GM19238 (cell line): Measurements from ENCODE around the gene LTC4S.
"Not testable (repeated sequence)": the region's sequence is repeated elsewhere in the genome, so short reads cannot be mapped to it uniquely, and the experiment has no call there.

Experiments used
- DNase-seq: peaks from one replicate; pipeline ENCODE4 v3.0.0; 2011; ENCODE audit warnings: low spot score; ENCODE audit not compliant: insufficient read length

LTC4S gene

GRCh38 chr5:179769271-179769670 lies 24.5 kb upstream of the LTC4S start:
- DNase-seq, result no peak

GRCh38 chr5:179769796-179770195 lies 24.0 kb upstream of the LTC4S start:
- DNase-seq, result no peak

- DNase-seq, result no peak
Observed at GRCh38 chr5:179771311-179771895, 22.4 kb upstream of the LTC4S start.

- DNase-seq, result no peak
Observed at GRCh38 chr5:179772351-179772750, 21.4 kb upstream of the LTC4S start.

GRCh38 chr5:179773686-179774040 lies 20.1 kb upstream of the LTC4S start:
- DNase-seq, result no peak

- DNase-seq, result no peak
Observed at GRCh38 chr5:179774442-179774841, 19.3 kb upstream of the LTC4S start.

GRCh38 chr5:179776411-179776938 lies 17.3 kb upstream of the LTC4S start:
- no peak for DNase-seq

- no peak for DNase-seq
Observed at GRCh38 chr5:179777456-179777855, 16.3 kb upstream of the LTC4S start.

- no peak for DNase-seq
Observed at GRCh38 chr5:179777909-179778308, 15.9 kb upstream of the LTC4S start.

- no peak for DNase-seq
Observed at GRCh38 chr5:179778591-179778990, 15.2 kb upstream of the LTC4S start.

GRCh38 chr5:179779826-179780225 lies 14.0 kb upstream of the LTC4S start:
- no peak for DNase-seq

GRCh38 chr5:179780362-179780761 lies 13.4 kb upstream of the LTC4S start:
- DNase-seq, result no peak

- DNase-seq, result no peak
Observed at GRCh38 chr5:179781846-179782245, 11.9 kb upstream of the LTC4S start.

GRCh38 chr5:179783128-179783527 lies 10.7 kb upstream of the LTC4S start:
- DNase-seq, result no peak

GRCh38 chr5:179786861-179787260 lies 6.9 kb upstream of the LTC4S start:
- no peak for DNase-seq

GRCh38 chr5:179788193-179788854 lies 5.5 kb upstream of the LTC4S start:
- DNase-seq, result no peak

- not testable (repeated sequence) for DNase-seq
Observed at GRCh38 chr5:179789278-179789677, 4.5 kb upstream of the LTC4S start.

GRCh38 chr5:179791881-179792611 lies 1.7 kb upstream of the LTC4S start:
- DNase-seq, result no peak

GRCh38 chr5:179792612-179793467 lies 946 bp upstream of the LTC4S start:
- no peak for DNase-seq

GRCh38 chr5:179794171-179794570 lies 385 bp downstream of the LTC4S start:
- DNase-seq, result no peak

- DNase-seq, result no peak
Observed at GRCh38 chr5:179794575-179794974, 789 bp downstream of the LTC4S start.
